HG02798 (cell line): ENCODE data around the gene ARFGAP2.

Experiments
- ATAC-seq: cut with Tn5 transposase; IDR thresholded peaks from one replicate; pipeline ENCODE4 v1.9.1; 2021; ENCODE audit warnings: mild to moderate bottlenecking; ENCODE audit not compliant: unreplicated experiment, poor library complexity

ARFGAP2 gene

DNA sequence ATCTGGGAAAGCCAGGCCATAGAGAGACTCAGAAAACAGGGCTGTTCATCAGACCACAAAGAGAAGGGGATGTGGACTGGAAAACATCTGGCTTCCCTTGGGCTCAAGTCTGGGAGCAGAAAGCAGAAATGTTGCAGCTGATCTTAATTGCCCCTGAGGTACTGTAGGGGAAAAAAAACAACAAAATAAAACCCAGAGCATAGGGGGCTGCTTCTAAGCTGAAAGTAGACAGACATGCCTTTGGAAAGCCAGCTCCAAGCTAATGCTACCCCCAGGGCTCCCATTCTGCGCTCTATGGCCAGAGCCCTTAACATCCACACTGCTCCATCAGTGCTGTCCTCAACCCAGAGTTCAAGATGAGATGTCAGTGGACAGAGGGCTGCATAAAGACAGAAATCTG is 11.6 kb upstream of the ARFGAP2 start:
- no peak for ATAC-seq

DNA sequence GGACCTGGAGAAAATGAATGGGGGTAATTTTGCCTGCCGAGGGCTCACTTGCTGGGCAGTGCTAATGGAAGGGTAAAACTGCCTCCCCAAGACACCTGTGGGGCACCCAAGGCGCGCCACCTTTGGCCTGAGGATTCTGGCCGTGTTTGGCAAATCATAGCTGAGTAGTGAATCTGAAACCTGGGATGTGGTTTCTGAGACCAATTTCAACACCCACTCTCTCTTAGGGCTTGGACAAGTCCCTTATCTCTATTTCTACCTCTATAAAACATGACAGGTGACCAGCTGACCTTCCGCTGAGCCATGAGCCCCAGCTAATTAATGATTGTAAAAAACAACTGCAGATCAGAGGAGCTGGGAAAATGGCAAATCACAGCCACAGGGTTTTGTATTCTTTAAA is 11.0 kb upstream of the ARFGAP2 start:
- no peak for ATAC-seq

DNA sequence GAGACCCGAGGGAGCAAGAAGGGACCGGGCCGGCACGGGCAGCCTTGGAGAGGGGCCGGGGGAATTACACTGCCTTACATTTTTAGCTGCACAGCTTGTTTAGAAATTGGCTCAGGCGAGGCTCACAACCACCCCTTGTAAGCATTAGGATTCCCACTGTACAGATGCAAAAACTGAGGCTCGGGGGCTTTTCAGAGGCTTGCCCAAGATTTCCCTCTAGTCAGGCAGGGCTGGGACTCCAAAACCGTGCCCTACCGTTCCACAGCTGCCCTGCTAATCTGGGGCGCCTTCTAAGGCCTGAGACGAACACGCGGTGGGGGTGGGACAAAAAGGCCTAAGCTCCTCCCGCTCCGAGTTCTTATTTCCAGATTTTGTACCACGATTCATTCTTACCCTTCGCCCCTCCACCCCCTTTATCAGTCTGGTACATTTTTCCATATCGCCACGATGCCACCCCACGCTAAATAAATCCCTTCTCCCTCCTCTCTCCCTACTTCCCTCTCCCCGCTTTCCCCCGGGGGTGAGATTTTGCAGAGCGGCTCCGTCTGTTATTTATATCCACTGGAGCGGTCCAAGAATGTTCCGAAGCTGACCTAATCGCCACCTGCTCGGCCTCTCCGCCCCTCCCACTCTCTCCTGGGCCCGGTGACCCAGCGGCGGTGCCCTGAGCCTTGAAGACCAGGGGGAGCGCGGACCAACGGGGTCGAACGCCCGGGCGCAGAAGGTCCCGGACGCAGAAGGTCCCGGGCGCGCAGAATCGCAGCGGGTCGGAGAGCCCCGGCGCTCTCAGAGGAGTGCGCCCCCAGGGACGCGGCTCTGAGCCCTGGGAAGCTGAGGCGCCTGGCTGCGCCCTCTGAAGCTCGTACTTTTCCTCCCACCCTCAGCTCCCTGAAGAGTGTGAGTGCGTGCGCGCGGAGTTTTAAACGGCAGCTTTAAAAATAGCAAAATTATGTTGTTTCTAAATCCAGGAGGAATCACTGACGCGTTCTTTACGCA is 10.3 kb upstream of the ARFGAP2 start:
- ATAC-seq, result peak; percentile 6

DNA sequence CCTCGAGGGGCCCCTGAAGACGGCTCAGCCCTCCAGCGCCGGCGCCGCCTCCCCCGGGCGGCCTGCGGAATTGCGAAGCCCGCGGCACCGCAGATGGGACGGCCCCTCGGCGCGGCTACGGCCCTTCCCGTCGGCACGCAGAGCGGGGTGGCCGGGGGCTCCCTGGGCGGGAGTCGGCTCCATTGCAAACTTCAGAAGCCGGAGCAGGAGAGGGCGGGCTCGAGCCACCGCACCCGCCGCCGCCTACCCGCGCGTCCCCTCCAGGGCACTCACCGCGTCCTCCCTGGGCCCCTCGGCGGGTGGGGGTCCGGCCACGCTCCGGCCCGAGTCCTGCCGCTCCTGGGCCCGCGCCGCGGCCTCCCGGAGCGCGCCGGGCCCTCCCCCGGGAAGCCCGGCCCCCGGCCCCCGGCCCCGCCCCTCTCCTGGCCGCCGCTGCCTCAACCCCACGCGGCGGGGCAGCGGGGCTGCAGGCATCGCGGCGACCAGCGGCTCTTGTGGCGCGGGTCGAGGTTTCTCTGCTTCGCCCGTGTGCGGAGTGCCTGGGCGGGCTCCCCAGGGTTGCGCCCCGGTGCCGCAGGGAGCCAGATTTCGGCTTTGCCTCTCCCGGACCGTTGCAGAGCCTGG is 9.5 kb upstream of the ARFGAP2 start, which contains the start of gene PACSIN3:
Gene PACSIN3 (minus strand): TSS at position 359 of the 624 bp plus-strand sequence. CDS start 3,707 bp downstream, outside the sequence.
- ATAC-seq, result peak; percentile 64

DNA sequence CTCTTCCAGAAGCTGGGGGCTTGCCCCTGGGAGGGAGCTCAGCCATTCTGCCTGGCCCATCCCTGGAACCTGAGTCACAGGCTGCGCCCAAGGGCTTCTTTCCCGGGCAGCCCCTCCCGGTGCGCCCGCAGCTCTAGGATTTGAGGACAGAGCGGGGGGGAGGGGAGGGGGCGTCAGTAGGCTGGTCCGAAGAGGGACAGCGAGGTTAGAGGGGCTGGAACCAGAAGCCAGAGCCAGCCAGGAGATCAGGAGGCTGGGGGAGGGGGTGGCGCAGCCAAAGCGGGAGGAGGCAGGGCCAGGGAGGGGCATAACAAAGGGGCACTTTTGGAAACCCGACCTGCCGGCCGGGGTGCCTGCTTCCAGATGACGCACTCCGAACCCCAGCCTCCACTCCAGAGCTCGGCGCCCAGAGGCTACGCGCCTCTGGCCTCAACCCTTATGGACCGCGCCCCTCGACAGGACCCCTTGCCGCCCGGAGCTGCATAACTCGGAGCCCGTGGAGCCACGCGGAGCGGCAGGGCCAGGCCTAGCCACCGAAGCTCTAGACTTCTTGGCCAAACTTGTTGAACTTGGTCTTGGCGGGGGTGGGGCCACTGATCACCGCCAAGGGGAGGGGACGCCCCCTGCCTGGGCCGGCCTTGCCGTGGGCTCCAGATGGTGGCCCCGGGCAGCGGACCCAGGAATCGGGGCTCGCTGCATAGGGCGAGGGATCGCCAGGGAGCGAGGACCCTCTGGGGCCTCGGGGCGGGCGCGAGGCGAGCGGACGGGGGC is 8.8 kb upstream of the ARFGAP2 start:
- ATAC-seq, result peak; percentile 6

DNA sequence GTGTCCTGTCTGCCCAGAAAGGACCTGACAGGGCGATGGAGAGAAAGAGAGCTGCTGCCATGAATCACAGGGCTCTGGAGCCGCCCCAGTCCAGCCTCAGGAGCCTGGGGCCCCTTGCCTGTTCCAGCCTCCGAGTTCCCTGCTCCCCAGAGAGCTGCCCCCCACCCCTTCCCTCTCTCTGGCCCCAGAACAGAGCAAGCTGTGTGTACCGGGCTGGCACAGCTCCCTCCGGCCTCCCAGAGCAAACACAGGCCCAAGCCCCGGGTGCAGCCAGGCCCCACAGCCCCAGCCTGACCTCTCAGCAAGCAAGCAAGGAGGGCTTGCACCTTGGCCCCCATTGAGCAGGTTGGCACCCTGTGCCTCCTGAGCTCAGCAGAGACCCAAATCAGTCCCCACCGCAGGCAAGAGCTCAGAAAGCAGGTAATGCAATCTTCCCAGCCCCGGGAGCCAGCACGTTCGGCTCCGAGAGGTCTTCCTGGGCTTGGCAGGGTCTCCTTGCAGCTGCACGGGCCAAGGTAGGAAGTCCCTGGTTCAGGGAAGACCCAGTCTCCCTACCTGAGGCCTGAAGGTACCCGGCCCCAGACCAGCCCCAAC is 8.1 kb upstream of the ARFGAP2 start:
- ATAC-seq, result no peak

DNA sequence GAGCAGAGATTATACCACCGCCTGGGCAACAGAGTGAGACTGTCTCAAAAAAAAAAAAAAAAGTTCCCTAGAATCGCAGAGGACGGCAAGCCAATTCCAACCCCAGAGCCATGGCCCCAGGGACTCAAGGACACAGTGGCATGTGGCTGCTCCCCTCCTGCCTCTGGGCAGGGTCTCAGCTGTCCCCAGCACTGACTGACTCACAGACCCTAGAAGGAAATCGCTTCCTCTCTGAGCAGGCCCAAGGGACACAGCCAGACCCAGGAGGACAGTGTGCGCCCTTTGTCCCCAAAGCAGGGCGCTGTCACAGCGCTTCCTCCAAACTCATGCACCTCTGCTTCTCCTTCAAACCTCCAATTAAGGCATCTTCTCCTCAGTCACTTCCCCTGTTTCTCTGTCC is 7.3 kb upstream of the ARFGAP2 start:
- no peak for ATAC-seq

DNA sequence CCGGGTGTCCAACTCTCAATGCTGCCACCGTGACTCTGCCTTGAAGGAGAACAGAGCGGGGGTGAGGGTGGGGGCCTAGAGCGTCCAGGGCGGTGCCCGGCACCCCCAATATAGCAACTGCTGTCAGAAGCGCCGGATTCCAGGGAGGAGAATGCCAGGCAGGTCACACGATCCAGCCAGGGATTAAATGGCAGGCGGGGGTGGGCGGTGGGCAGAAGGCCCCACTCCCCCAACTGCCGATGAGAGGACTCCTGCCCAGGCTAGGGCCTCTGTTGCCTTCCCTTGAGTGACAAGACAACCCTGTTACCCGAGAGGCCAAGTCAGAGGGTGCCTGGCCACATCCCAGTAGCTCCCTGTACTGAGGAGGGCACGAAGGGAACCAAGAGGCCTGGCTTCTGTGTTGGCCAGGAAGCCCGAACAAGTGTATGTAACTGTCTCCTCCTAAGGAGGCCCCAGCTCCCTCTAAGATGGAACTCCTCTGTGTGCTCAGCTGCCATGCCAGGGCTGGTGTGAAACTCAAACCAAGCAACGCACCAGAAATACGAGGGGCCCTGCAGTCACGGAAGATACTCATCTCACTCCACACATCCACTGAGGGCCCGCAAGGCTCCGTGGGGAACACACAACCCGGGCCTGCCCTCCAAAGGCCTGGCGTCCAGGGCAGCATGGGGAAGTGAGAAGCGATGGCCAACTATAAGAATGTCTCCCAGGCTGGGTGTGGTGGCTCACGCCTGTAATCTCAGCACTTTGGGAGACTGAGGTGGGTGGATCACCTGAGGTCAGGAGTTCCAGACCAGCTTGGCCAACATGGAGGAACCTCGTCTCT is 6.6 kb upstream of the ARFGAP2 start:
- ATAC-seq, result no peak

DNA sequence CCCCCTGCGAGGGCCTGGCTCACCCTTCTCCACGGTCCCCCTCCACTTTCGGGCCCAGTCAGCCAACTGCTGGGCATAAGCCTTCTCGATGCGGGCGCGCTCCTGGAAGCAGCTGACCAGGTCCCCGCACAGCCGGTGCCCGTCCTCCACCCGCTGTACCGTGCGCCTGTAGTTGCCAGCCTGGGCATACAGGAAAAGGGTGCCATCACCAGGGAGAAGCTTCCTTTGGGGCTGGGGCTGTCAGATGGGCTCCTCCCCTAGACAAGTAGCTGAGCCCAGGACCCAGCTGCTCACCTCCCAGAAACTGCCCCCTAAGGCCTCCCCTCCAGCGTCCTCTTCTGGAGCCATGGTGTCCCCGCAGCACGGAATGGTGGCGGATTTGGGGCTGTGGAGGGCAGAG is 5.7 kb upstream of the ARFGAP2 start:
- no peak for ATAC-seq

DNA sequence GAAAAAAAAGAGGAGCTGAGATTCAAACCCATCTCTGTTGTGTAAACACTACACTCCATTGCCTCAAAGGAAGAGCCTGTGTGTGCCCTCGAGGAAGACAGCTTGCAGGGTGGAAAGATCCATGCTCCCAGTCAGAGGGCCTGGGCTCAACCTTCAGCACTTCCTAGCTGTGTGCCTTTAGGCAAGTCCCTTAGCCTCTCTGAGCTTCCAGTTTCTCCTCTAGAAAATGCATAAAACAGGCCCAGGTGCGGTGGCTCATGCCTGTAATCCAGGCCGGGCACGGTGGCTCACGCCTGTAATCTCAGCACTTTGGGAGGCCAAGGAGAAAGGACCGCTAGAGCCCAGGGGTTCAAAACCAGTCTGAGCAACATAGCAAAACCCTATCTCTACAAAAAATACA is 4.6 kb upstream of the ARFGAP2 start:
- ATAC-seq, result no peak

DNA sequence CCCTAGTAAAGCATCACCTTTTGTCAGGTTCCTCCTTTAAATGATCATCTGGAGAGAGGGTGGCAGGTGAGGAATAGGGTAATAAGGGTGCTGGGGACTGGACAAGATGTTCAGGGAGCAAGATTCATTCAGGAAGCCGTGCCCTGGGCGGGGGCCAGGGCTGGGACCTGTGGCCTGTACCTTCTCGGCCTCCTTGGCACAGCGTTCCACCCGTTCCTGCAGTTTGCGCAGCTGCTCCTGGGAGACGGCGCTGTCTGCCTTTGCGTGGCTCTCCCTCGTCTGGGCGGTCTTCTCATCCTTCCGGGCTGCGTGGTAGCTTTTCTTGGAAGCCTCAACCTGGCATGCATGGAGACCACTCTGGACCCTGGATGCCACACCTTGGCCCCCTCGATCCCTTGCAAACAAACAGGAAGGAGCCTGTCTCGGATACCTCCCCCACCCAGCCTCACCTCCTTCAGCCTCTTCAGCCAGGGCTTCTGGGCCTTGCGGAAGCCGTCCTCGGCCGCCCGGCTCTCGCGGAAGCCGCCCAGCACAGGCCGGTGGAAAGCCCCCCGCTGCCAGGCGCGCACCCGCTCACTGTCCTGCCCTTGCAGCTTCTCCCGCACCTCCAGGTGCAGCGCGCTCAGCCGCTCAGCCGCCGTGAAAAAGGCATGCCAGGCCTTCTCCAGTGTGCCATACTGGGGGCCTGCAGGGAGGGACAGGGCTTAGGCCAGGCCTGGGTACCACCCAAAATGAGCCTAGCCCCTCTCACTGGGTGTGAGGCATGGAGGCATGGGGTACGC is 3.5 kb upstream of the ARFGAP2 start:
- no peak for ATAC-seq

DNA sequence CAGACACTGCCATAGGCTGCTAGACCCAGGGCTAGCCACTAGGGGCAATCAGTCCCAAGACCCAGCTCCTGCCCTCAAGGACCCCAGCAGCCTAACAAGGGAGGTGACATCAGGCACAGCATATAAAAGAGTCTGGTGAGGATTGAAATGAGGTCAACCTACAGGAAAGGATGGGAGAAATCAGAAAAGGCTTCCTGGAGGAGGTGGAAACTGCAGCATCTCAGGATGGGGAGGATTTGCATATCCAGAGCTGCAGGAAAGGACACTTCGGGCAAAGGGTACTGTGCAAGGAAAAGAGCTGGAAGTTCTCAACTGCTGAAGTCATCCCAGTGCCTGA is 2.9 kb upstream of the ARFGAP2 start:
- no peak for ATAC-seq

DNA sequence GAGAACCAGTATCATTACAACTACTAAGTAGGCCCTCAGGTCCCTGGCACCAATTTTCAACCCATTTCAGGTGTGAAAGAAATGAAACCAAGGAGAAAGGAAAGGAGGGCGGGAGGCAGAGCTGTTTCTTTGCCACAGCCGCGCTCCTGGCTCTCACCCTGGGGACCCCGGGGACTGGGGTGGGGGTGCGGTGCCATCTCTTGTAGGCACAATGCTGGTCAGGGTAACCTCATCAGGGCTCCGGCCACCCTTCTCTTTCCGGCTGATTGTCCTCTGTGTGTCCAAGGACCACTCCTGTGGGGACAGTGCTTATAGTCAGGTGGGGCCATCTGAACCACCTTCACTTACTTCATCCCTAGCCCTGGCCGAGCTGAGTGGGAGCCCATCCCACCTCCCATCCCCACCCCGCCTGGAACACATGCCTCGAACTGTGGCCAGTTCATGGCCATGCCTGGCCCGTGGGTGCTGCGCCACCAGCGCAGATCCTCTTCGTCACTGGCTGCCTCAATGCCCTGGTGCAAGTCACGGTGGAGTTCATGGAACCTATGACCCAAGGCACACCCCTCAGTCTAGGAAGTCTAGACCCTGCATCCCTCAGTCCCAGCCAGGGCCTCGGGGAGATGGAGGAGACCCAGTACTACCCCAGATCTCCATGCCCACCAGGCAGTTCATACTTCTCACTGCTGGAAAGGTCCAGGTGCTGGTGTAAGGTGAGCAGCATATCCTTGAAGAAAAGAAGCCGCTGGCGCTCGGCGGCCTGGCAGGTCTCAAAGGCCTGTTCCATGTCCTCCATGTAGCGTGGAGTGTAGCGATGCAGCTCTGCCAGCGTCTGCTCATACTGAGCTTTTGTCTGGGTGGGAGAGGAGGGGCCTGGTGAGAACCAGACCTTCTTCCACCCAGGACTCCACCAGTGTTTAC is 2.3 kb upstream of the ARFGAP2 start:
- no peak for ATAC-seq

DNA sequence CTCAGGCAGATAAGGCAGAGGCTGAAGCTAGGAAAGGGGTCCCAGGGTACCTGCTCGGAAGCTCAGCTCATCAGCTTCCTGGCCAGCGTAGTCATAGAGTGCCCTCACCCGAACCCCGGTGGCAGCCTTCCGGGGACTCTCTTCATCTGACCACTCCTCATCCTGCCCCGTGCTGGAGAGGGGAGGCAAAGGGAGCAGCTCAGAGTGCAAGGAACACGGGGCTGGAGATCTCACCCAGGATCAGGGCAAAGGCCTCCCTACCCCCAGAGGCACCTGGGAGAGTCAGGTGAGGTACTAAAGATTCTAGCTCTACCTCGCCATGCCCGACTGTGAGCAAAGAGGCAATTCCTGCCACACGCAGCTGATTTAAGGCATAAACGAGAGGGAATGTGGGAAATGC is 1.6 kb upstream of the ARFGAP2 start:
- ATAC-seq, result no peak

DNA sequence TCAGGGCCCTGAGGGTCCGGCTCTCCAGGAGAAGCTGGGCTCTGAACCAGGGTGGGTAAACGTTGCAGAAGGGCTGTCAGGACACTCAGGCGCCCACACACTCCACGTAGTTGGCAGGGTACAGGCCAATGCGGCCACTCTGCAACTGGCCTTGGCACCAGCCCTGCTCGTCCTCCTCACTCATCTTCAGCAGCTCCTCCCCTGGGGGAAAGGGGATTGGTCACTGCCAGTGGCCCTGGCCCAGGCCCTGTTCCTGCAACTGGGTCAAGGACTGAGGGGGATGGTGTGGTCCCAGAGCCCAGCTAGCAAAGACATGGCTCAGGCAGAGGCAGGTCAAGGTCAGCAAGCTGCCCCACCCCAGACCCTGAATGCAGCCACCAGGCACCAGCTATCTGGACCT is 1.2 kb upstream of the ARFGAP2 start:
- no peak for ATAC-seq

DNA sequence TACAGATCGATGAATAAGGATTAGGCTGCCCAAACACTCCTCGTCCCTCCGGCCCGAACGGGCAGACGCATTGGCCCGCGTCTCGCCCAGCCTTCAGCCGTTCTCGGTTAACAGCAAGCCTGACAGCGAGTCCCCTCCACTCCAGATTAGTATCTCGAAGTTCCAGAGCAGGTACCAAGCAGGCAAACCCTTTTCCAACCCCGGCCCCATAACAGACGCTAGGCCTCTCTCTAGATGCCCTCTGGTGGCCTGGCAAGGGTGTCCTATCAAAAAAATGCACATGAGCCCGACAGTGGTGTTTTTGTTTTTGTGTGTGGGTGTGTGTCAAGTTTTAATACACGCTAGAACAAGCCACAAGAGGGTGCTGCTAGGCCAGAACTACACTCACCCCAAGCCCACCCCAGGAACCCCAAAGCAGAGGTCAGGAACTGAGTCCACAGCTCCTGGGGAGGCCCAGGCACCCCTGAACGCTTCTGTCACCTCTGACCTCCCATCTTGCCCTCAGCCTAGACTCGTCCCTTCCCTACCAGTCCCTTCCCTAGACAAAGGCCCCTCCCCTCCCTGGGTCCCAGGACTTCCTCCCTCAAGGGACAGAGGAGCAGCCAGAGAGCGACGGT is 658 bp upstream of the ARFGAP2 start:
- peak; percentile 48 for ATAC-seq

DNA sequence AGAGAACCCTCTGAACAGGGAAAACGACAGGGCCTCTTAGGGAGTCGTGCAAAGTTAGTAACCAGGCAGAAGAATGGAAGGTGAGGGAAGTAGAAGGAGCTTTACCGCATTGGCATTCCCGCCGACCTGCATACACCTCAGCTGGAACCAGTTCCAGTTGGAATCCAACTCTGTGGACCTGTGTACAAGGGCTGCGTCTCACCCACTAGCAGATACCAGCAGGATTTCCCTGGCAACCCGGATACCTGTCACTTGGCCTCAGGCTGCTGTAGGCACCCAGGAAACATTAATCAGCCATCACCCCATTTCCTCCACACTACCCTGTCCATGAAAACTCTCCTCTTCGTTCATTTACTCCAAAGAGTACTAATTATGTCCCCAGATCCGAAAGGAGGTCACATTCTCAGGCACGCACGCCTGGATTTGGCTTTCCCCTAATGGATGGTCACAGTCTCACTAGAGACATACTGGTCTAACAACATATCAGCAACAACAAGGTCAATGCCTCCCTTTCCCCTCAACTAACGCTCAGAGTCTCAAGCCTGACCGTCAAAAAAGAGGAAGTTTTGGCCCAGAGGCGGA is 842 bp downstream of the ARFGAP2 start:
- no peak for ATAC-seq
